K562 (cell line): Measurements from ENCODE around the gene OXSR1. TPM values are rescaled to one million over a fixed set of nuclear protein-coding genes. Genes with fewer than 3 reads are reported as not detected.

ENCODE experiments used
- EGR1 ChIP-seq: fragments of 450-650 bp; conservative IDR thresholded peaks from 2 replicates; pipeline ENCODE4 v1.6.1; 2017; ENCODE audit warnings: mild to moderate bottlenecking
- FOXA1 ChIP-seq: fragments of 450-650 bp; IDR thresholded peaks from 2 replicates; pipeline ENCODE4 v1.6.1; 2016; ENCODE audit warnings: mild to moderate bottlenecking, borderline replicate concordance
- GABPB2 ChIP-seq: fragments of 250-450 bp; sonication (Bioruptor Pico); conservative IDR thresholded peaks from 2 replicates; pipeline ENCODE4 v1.5.1; 2021; ENCODE audit warnings: mild to moderate bottlenecking
- GATA2 ChIP-seq: sonication (generic); formaldehyde crosslinking; IDR thresholded peaks from 2 replicates; pipeline ENCODE4 v1.4.0; 2020; ENCODE audit warnings: mild to moderate bottlenecking, missing genetic modification reagents
- GMEB1 ChIP-seq: fragments of 250-450 bp; sonication (Bioruptor Pico); IDR thresholded peaks from 2 replicates; pipeline ENCODE4 v1.4.0; 2020; ENCODE audit warnings: mild to moderate bottlenecking
- KLF1 ChIP-seq: fragments of 450-650 bp; IDR thresholded peaks from 2 replicates; pipeline ENCODE4 v1.6.1; 2016; ENCODE audit warnings: missing genetic modification characterization, missing compliant biosample characterization
- MEF2A ChIP-seq: IDR thresholded peaks from 2 replicates; pipeline ENCODE4 v1.6.1; 2011; ENCODE audit warnings: low read depth, mild to moderate bottlenecking, low read length, moderate library complexity; ENCODE audit not compliant: control insufficient read depth
- NR3C1 ChIP-seq: sonication (generic); formaldehyde crosslinking; IDR thresholded peaks from 2 replicates; pipeline ENCODE4 v1.8.1; 2022; ENCODE audit warnings: missing genetic modification reagents
- SMARCE1 ChIP-seq: fragments of 450-650 bp; IDR thresholded peaks from 2 replicates; pipeline ENCODE4 v1.7.1; 2016; ENCODE audit warnings: mild to moderate bottlenecking
- TFAP4 ChIP-seq: sonication (generic); formaldehyde crosslinking; IDR thresholded peaks from 2 replicates; pipeline ENCODE4 v1.8.0; 2022; ENCODE audit warnings: missing genetic modification reagents, mild to moderate bottlenecking, moderate library complexity, borderline replicate concordance
- VEZF1 ChIP-seq: fragments of 200-800 bp; sonication (Bioruptor generic); IDR thresholded peaks from 2 replicates; pipeline ENCODE4 v1.6.1; 2017; ENCODE audit warnings: missing genetic modification characterization, missing compliant biosample characterization
- ZFP1 ChIP-seq: fragments of 450-650 bp; formaldehyde crosslinking; IDR thresholded peaks from 2 replicates; pipeline ENCODE4 v1.4.0; 2020; ENCODE audit warnings: mild to moderate bottlenecking, mixed read lengths
- ZNF354B ChIP-seq: fragments of 250-450 bp; sonication (Bioruptor Pico); IDR thresholded peaks from 2 replicates; pipeline ENCODE4 v1.4.0; 2020
- ZNF444 ChIP-seq: fragments of 250-450 bp; sonication (Bioruptor Pico); IDR thresholded peaks from 2 replicates; pipeline ENCODE4 v1.4.0; 2020; ENCODE audit warnings: mild to moderate bottlenecking, moderate library complexity
- ZNF764 ChIP-seq: fragments of 250-450 bp; sonication (Bioruptor Pico); IDR thresholded peaks from 2 replicates; pipeline ENCODE4 v1.4.0; 2020; ENCODE audit warnings: low read depth, mild to moderate bottlenecking, moderate library complexity
- polyA plus RNA-seq, 8 experiments: library from polyadenylated mRNA; depleted of rRNA in 4 of 8; stranded (reverse) in 5 of 8; unstranded in 3 of 8; fragments of >200 nt; fragmentation: Nextera tagmentation in 2 of 8; fragmentation: Illumina TruSeq in 1 of 8; extraction: Ambion mirVana in 2 of 8; extraction: Trizol in 1 of 8; gene quantifications; 2 replicates each; pipeline versions ENCODE4 v1.2.1 to v1.2.3, GENCODE V29; 2011 to 2014; ENCODE audit warnings: inconsistent platforms in 1 of 8, missing spikeins in 1 of 8
- total RNA-seq, 7 experiments: library from RNA; depleted of rRNA in 6 of 7; stranded (reverse); fragments of >200 nt in 6 of 7; fragmentation: Illumina TruSeq in 2 of 7; extraction: Trizol in 2 of 7; gene quantifications; 2 replicates each; pipeline versions ENCODE4 v1.2.1 to v1.2.3, GENCODE V29; 2011 to 2021; ENCODE audit warnings: low replicate concordance in 1 of 7
- TF ChIP-seq, protein P1 (sequence below), 3 experiments: fragments of 200-800 bp in 1 of 3; fragments of 250-450 bp in 1 of 3; fragments of 450-650 bp in 1 of 3; sonication (Bioruptor Pico) in 1 of 3; sonication (Bioruptor generic) in 1 of 3; formaldehyde crosslinking in 1 of 3; IDR thresholded peaks; 2 replicates each; pipeline versions ENCODE4 v1.6.1 to v1.8.0; 2016 to 2022; ENCODE audit warnings: mild to moderate bottlenecking in 2 of 3, missing genetic modification characterization in 2 of 3, missing compliant biosample characterization in 1 of 3, moderate library complexity in 1 of 3
- TF ChIP-seq, protein P2 (sequence below): fragments of 450-650 bp; formaldehyde crosslinking; IDR thresholded peaks from 2 replicates; pipeline ENCODE4 v1.4.0; 2022; ENCODE audit warnings: mild to moderate bottlenecking, moderate library complexity
- TF ChIP-seq, protein P3 (sequence below): sonication (generic); formaldehyde crosslinking; IDR thresholded peaks from 2 replicates; pipeline ENCODE4 v1.9.0; 2022; ENCODE audit warnings: mild to moderate bottlenecking, missing genetic modification reagents

Gene OXSR1
- total and polyA plus RNA-seq, 9 of the 15 experiments (the other 6 are each of a cell fraction or from before 2014, with no cell fraction given): 15.7 to 87.6 (median 48.7) TPM

DNA sequence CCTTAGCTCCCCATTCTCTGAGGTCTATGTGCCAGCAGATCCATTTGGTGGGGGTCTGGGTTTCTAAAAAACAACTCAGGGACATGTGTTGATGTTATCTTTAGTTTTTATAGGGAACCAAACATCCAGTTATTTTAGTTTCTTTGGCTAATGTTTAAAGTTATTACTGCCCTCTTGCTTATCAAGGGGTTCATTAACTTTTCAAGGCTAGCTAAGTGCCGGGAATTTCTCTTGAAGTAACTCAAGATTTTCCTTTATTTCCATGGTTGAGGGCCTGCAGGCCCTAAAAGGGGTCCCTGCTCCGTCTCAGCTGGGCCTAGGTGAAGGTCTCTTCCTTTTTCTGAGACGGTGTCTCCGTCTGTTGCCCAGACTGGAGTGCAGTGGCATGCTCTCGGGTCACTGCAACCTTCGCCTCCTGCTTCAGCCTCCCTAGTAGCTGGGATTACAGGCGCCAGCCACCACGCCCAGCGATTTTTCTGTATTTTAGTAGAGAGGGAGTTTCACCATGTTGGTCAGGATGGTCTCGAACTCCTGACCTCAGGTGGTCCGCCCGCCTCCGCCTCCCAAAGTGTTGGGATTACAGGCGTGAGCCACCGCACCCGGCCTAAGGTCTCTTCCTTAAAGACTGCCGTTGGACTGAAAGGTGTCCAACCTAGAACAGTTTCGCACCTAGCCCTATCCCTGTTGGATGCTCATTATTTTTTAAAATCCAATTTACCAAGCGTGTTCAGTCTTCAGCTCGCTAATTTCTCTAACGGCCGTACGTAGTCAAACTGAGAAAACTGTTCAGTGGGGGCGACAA is 1.3 kb upstream of the OXSR1 start (continued):
- no peak for TF ChIP-seq GMEB1 (CRISPR knock-in tag)
- no peak for TF ChIP-seq NR3C1
- no peak for TF ChIP-seq ZFP1 (CRISPR knock-in tag)
- TF ChIP-seq, protein P1, sequence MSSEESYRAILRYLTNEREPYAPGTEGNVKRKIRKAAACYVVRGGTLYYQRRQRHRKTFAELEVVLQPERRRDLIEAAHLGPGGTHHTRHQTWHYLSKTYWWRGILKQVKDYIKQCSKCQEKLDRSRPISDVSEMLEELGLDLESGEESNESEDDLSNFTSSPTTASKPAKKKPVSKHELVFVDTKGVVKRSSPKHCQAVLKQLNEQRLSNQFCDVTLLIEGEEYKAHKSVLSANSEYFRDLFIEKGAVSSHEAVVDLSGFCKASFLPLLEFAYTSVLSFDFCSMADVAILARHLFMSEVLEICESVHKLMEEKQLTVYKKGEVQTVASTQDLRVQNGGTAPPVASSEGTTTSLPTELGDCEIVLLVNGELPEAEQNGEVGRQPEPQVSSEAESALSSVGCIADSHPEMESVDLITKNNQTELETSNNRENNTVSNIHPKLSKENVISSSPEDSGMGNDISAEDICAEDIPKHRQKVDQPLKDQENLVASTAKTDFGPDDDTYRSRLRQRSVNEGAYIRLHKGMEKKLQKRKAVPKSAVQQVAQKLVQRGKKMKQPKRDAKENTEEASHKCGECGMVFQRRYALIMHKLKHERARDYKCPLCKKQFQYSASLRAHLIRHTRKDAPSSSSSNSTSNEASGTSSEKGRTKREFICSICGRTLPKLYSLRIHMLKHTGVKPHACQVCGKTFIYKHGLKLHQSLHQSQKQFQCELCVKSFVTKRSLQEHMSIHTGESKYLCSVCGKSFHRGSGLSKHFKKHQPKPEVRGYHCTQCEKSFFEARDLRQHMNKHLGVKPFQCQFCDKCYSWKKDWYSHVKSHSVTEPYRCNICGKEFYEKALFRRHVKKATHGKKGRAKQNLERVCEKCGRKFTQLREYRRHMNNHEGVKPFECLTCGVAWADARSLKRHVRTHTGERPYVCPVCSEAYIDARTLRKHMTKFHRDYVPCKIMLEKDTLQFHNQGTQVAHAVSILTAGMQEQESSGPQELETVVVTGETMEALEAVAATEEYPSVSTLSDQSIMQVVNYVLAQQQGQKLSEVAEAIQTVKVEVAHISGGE (CRISPR knock-in tag; IDR thresholded peaks at IDR 0.05): no peak
- TF ChIP-seq ZNF444: no peak
- TF ChIP-seq GABPB2 (CRISPR knock-in tag): no peak
- TF ChIP-seq EGR1: peak; percentile 29; the same call in 1 of the 2 replicates
- TF ChIP-seq SMARCE1: no peak
- TF ChIP-seq, protein P2, sequence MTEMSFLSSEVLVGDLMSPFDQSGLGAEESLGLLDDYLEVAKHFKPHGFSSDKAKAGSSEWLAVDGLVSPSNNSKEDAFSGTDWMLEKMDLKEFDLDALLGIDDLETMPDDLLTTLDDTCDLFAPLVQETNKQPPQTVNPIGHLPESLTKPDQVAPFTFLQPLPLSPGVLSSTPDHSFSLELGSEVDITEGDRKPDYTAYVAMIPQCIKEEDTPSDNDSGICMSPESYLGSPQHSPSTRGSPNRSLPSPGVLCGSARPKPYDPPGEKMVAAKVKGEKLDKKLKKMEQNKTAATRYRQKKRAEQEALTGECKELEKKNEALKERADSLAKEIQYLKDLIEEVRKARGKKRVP (CRISPR knock-in tag): no peak
- 0 out of 2 replicates have a peak, but pooled peaks have one; percentile 13 for TF ChIP-seq GATA2 (CRISPR knock-in tag)
- TF ChIP-seq ZNF354B (CRISPR knock-in tag): no peak
- TF ChIP-seq ZNF764 (CRISPR knock-in tag): peak; percentile 35; the same call in 1 of the 2 replicates
- TF ChIP-seq TFAP4 (CRISPR knock-in tag): no peak
- TF ChIP-seq MEF2A: no peak
- TF ChIP-seq KLF1: no peak
- TF ChIP-seq, protein P3, sequence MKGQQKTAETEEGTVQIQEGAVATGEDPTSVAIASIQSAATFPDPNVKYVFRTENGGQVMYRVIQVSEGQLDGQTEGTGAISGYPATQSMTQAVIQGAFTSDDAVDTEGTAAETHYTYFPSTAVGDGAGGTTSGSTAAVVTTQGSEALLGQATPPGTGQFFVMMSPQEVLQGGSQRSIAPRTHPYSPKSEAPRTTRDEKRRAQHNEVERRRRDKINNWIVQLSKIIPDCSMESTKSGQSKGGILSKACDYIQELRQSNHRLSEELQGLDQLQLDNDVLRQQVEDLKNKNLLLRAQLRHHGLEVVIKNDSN (CRISPR knock-in tag): 0 out of 2 replicates have a peak, but pooled peaks have one; percentile 10
- TF ChIP-seq FOXA1: no peak
- TF ChIP-seq VEZF1 (CRISPR knock-in tag): no peak
